HepG2 (cell line): ENCODE data around the gene MED25. TPM values are rescaled to one million over a fixed set of nuclear protein-coding genes. Genes with fewer than 3 reads are reported as not detected.

ENCODE experiments used
- ATF7-NPFF ChIP-seq: sonication (generic); formaldehyde crosslinking; IDR thresholded peaks from 2 replicates; pipeline ENCODE4 v1.8.1; 2023; ENCODE audit warnings: mild to moderate bottlenecking, low read depth, missing genetic modification reagents, moderate library complexity
- GATAD2A ChIP-seq: IDR thresholded peaks from 2 replicates; pipeline ENCODE4 v1.6.1; 2016
- NFATC3 ChIP-seq: sonication (generic); formaldehyde crosslinking; IDR thresholded peaks from 2 replicates; pipeline ENCODE4 v1.5.1; 2020; ENCODE audit warnings: mild to moderate bottlenecking, missing genetic modification reagents
- PHF5A ChIP-seq: IDR thresholded peaks from one replicate; pipeline ENCODE4 v1.6.1; 2018; ENCODE audit warnings: low read depth, missing genetic modification reagents; ENCODE audit not compliant: unreplicated experiment
- TAF15 ChIP-seq: fragments of 200-400 bp; formaldehyde crosslinking; IDR thresholded peaks from one replicate; pipeline ENCODE4 v1.6.1; 2018; ENCODE audit warnings: mild to moderate bottlenecking, low read depth, low read length; ENCODE audit not compliant: poor library complexity, severe bottlenecking
- THAP8 ChIP-seq: sonication (generic); formaldehyde crosslinking; IDR thresholded peaks from 2 replicates; pipeline ENCODE4 v1.5.1; 2020; ENCODE audit warnings: missing genetic modification reagents, mild to moderate bottlenecking, borderline replicate concordance
- TMF1 ChIP-seq: sonication (generic); formaldehyde crosslinking; IDR thresholded peaks from 2 replicates; pipeline ENCODE4 v1.8.1; 2022; ENCODE audit warnings: low read depth, missing genetic modification reagents
- ZFP36L1 ChIP-seq: sonication (generic); formaldehyde crosslinking; IDR thresholded peaks from 2 replicates; pipeline ENCODE4 v1.8.0; 2022; ENCODE audit warnings: mild to moderate bottlenecking, missing genetic modification reagents, moderate library complexity
- ZKSCAN5 ChIP-seq: sonication (generic); formaldehyde crosslinking; IDR thresholded peaks from 2 replicates; pipeline ENCODE4 v1.5.1; 2020; ENCODE audit warnings: mild to moderate bottlenecking, missing genetic modification reagents
- ZNF24 ChIP-seq: fragments of 450-650 bp; IDR thresholded peaks from 2 replicates; pipeline ENCODE4 v1.6.1; 2017; ENCODE audit warnings: antibody characterized with exemption, mild to moderate bottlenecking
- ZNF280D ChIP-seq: sonication (generic); formaldehyde crosslinking; IDR thresholded peaks from 2 replicates; pipeline ENCODE4 v1.5.1; 2020; ENCODE audit warnings: mild to moderate bottlenecking, missing genetic modification reagents
- ZNF367 ChIP-seq: sonication (generic); formaldehyde crosslinking; IDR thresholded peaks from 2 replicates; pipeline ENCODE4 v1.4.0; 2020; ENCODE audit warnings: missing genetic modification reagents, borderline replicate concordance
- ZNF441 ChIP-seq: sonication (generic); formaldehyde crosslinking; IDR thresholded peaks from 2 replicates; pipeline ENCODE4 v1.7.0; 2021; ENCODE audit warnings: missing genetic modification reagents, borderline replicate concordance
- ZNF709 ChIP-seq: sonication (generic); formaldehyde crosslinking; IDR thresholded peaks from 2 replicates; pipeline ENCODE4 v1.5.0; 2020; ENCODE audit warnings: mild to moderate bottlenecking, missing genetic modification reagents
- polyA plus RNA-seq, 8 experiments: library from polyadenylated mRNA; depleted of rRNA in 3 of 8; stranded (reverse) in 7 of 8; unstranded in 1 of 8; fragments of >200 nt; fragmentation: Illumina TruSeq in 4 of 8; extraction: Trizol in 4 of 8; gene quantifications; 2 replicates each; pipeline versions ENCODE4 v1.2.1 to v1.2.3, GENCODE V29; 2011 to 2016; ENCODE audit warnings: low read depth in 4 of 8, missing spikeins in 1 of 8, mixed read lengths in 1 of 8; ENCODE audit not compliant: insufficient read depth in 1 of 8
- total RNA-seq, 5 experiments: library from RNA; depleted of rRNA; stranded (reverse); fragments of >200 nt; fragmentation: Illumina TruSeq; extraction: Trizol; gene quantifications; 2 replicates each; pipeline ENCODE4 v1.2.3, GENCODE V29; 2016; ENCODE audit warnings: low read depth in 1 of 5
- TF ChIP-seq, protein P1 (sequence below): IDR thresholded peaks from 2 replicates; pipeline ENCODE4 v1.6.1; 2016; ENCODE audit warnings: low read depth
- TF ChIP-seq, protein P2 (sequence below): sonication (generic); formaldehyde crosslinking; IDR thresholded peaks from 2 replicates; pipeline ENCODE4 v1.4.0; 2020; ENCODE audit warnings: missing genetic modification reagents
- TF ChIP-seq, protein P3 (sequence below): sonication (generic); formaldehyde crosslinking; conservative IDR thresholded peaks from 2 replicates; pipeline ENCODE4 v1.8.0; 2022; ENCODE audit warnings: low read depth, missing genetic modification reagents

MED25 gene
- total and polyA plus RNA-seq, 2 of the 13 experiments (the other 11 are each of a cell fraction or from before 2014, with no cell fraction given): 11.1 to 15.1 TPM

DNA sequence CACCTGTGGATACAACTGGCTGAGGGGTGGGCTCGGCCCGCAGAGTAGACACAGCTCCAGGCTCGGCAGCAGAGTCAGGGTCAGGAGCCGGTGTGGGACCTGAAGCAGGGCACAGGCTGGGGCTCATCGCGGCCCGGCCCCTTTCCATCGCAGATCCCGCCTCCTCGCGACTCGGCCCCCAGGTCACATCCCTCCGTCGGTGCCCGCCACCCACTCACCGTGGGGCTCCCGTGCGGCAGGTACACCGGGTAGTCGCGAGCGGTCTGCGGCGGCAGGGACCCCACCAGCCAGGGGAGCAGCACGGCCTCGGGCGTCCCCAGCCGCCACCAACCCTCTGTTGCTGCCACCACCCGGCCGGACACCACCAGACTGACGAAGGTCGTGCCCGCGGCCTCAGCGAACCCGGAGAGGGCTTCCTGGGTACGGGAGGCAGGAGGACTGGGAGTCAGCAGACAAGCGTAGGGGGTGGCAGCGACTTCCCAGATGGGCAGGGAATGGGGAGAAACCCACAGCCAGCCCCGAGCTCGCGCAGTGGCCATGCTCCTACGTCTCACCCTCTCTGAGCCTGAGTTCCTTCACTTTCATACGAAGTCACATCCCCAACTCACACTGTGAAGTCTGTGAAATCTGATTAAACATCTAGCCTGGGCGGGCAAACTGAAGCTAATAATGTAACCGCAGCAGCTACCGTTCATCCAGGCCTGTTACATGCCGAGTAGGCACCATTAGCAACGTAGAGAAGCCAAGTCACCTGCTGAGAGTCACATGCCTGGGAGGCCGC, 8.7 kb upstream of the MED25 start (continued):
- no peak; the same call in 1 of the 2 replicates for TF ChIP-seq ATF7-NPFF
- no peak for TF ChIP-seq ZFP36L1 (CRISPR knock-in tag)
- no peak for TF ChIP-seq THAP8 (CRISPR knock-in tag)
- no peak for TF ChIP-seq ZNF24
- TF ChIP-seq, protein P1, sequence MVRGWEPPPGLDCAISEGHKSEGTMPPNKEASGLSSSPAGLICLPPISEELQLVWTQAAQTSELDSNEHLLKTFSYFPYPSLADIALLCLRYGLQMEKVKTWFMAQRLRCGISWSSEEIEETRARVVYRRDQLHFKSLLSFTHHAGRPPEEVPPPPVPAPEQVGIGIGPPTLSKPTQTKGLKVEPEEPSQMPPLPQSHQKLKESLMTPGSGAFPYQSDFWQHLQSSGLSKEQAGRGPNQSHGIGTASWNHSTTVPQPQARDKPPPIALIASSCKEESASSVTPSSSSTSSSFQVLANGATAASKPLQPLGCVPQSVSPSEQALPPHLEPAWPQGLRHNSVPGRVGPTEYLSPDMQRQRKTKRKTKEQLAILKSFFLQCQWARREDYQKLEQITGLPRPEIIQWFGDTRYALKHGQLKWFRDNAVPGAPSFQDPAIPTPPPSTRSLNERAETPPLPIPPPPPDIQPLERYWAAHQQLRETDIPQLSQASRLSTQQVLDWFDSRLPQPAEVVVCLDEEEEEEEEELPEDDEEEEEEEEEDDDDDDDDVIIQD: no peak
- TF ChIP-seq PHF5A: no peak
- peak; percentile 52; the same call in 1 of the 2 replicates for TF ChIP-seq TMF1 (CRISPR knock-in tag)
- TF ChIP-seq ZNF280D (CRISPR knock-in tag): no peak
- peak; percentile 64; the same call in 1 of the 2 replicates for TF ChIP-seq ZNF709 (CRISPR knock-in tag)
- TF ChIP-seq NFATC3 (CRISPR knock-in tag): no peak
- TF ChIP-seq ZKSCAN5 (CRISPR knock-in tag): no peak
- TF ChIP-seq, protein P2, sequence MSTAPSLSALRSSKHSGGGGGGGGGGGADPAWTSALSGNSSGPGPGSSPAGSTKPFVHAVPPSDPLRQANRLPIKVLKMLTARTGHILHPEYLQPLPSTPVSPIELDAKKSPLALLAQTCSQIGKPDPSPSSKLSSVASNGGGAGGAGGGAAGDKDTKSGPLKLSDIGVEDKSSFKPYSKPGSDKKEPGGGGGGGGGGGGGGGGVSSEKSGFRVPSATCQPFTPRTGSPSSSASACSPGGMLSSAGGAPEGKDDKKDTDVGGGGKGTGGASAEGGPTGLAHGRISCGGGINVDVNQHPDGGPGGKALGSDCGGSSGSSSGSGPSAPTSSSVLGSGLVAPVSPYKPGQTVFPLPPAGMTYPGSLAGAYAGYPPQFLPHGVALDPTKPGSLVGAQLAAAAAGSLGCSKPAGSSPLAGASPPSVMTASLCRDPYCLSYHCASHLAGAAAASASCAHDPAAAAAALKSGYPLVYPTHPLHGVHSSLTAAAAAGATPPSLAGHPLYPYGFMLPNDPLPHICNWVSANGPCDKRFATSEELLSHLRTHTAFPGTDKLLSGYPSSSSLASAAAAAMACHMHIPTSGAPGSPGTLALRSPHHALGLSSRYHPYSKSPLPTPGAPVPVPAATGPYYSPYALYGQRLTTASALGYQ (CRISPR knock-in tag): no peak
- no peak for TF ChIP-seq TAF15
- peak; percentile 25; the same call in 1 of the 2 replicates for TF ChIP-seq GATAD2A (CRISPR knock-in tag)
- TF ChIP-seq, protein P3, sequence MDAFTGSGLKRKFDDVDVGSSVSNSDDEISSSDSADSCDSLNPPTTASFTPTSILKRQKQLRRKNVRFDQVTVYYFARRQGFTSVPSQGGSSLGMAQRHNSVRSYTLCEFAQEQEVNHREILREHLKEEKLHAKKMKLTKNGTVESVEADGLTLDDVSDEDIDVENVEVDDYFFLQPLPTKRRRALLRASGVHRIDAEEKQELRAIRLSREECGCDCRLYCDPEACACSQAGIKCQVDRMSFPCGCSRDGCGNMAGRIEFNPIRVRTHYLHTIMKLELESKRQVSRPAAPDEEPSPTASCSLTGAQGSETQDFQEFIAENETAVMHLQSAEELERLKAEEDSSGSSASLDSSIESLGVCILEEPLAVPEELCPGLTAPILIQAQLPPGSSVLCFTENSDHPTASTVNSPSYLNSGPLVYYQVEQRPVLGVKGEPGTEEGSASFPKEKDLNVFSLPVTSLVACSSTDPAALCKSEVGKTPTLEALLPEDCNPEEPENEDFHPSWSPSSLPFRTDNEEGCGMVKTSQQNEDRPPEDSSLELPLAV: no peak
- TF ChIP-seq ZNF367 (CRISPR knock-in tag): no peak
- TF ChIP-seq ZNF441 (CRISPR knock-in tag): no peak
